SK-N-SH (cell line): Measurements from ENCODE around the gene CCDC148. TPM values are rescaled to one million over a fixed set of nuclear protein-coding genes. Genes with fewer than 3 reads are reported as not detected.

Experiments
- CTCF ChIA-PET: fragments of 300-600, 350-600 bp; formaldehyde crosslinking; extraction: SDS; loops from one replicate; lab custom pipeline; 2021; lab: Yijun Ruan, JAX
- POLR2A ChIA-PET: fragments of 350-600 bp; sonication (Branson Sonifier 250); formaldehyde crosslinking; extraction: SDS; loops from one replicate; lab custom pipeline; 2020; ENCODE audit warnings: antibody characterized with exemption, inconsistent platforms; lab: Yijun Ruan, JAX
- DNase-seq: peaks from one replicate; pipeline ENCODE4 v3.0.0; 2012
- H2AFZ ChIP-seq: fragments of 200-600 bp; sonication (generic); 2 replicates; pipeline ENCODE4 v1.8.1; 2016; ENCODE audit warnings: antibody characterized with exemption, mild to moderate bottlenecking, low read depth
- H3F3A ChIP-seq: fragments of 200-600 bp; sonication (generic); replicated peaks from 2 replicates; pipeline ENCODE3; 2016; ENCODE audit warnings: antibody characterized with exemption, mild to moderate bottlenecking; ENCODE audit not compliant: insufficient read depth
- H3K27ac ChIP-seq, 2 experiments: fragments of 200-500 bp in 1 of 2; fragments of 200-600 bp in 1 of 2; sonication (Bioruptor generic) in 1 of 2; sonication (generic), shearing (Covaris generic) in 1 of 2; 2 replicates each; pipeline versions ENCODE4 v1.5.1 to v1.6.1; 2014 to 2016; ENCODE audit warnings: low read depth in 2 of 2, inconsistent platforms in 1 of 2, low read length in 1 of 2, mild to moderate bottlenecking in 1 of 2, mixed read lengths in 1 of 2
- H3K27me3 ChIP-seq: fragments of 200-600 bp; sonication (generic), shearing (Covaris generic); 2 replicates; pipeline ENCODE4 v1.6.1; 2016; ENCODE audit warnings: mixed run types; ENCODE audit not compliant: insufficient read depth
- H3K36me3 ChIP-seq, 2 experiments: fragments of 200-500 bp in 1 of 2; fragments of 200-600 bp in 1 of 2; sonication (Bioruptor generic) in 1 of 2; sonication (generic) in 1 of 2; replicated peaks in 1 of 2; 2 replicates each; pipeline versions ENCODE3 to v1.5.1; 2014 to 2016; ENCODE audit warnings: low read length in 1 of 2, mild to moderate bottlenecking in 1 of 2; ENCODE audit not compliant: insufficient read depth in 2 of 2, control insufficient read depth in 1 of 2
- H3K4me1 ChIP-seq, 2 experiments: fragments of 200-500 bp in 1 of 2; fragments of 200-600 bp in 1 of 2; sonication (Bioruptor generic) in 1 of 2; sonication (generic), shearing (Covaris generic) in 1 of 2; 2 replicates each; pipeline versions ENCODE4 v1.5.1 to v1.6.1; 2014 to 2016; ENCODE audit warnings: low read depth in 1 of 2, low read length in 1 of 2, mixed run types in 1 of 2; ENCODE audit not compliant: insufficient read depth in 2 of 2, control insufficient read depth in 1 of 2
- H3K4me2 ChIP-seq: fragments of 200-600 bp; sonication (generic), shearing (Covaris generic); 2 replicates; pipeline ENCODE4 v1.6.1; 2017; ENCODE audit warnings: mixed run types
- H3K4me3 ChIP-seq, 2 experiments: fragments of 200-500 bp in 1 of 2; fragments of 200-600 bp in 1 of 2; sonication (Bioruptor generic) in 1 of 2; sonication (generic), shearing (Covaris generic) in 1 of 2; 2 replicates each; pipeline versions ENCODE4 v1.5.1 to v1.8.1; 2014 to 2016; ENCODE audit warnings: low read depth in 2 of 2, inconsistent platforms in 1 of 2, low read length in 1 of 2, mild to moderate bottlenecking in 1 of 2, mixed read lengths in 1 of 2, moderate library complexity in 1 of 2
- H3K79me2 ChIP-seq: fragments of 200-600 bp; sonication (generic); 2 replicates; pipeline ENCODE4 v1.8.1; 2017; ENCODE audit warnings: mild to moderate bottlenecking; ENCODE audit not compliant: insufficient read depth
- H3K9ac ChIP-seq: fragments of 200-600 bp; sonication (generic); 2 replicates; pipeline ENCODE4 v1.6.1; 2017; ENCODE audit warnings: mixed run types
- H3K9me2 ChIP-seq: fragments of 200-600 bp; sonication (generic); 2 replicates; pipeline ENCODE4 v1.6.1; 2017; ENCODE audit warnings: mixed run types
- H3K9me3 ChIP-seq: fragments of 200-600 bp; sonication (generic); 2 replicates; pipeline ENCODE4 v1.6.1; 2017; ENCODE audit warnings: mixed run types, mild to moderate bottlenecking, moderate library complexity
- H4K20me1 ChIP-seq: fragments of 200-600 bp; sonication (generic); 2 replicates; pipeline ENCODE4 v1.6.1; 2017; ENCODE audit warnings: mild to moderate bottlenecking, mixed run types; ENCODE audit not compliant: insufficient read depth
- ELF1 ChIP-seq: IDR thresholded peaks from 2 replicates; pipeline ENCODE4 v1.4.0; 2012
- EP300 ChIP-seq, 2 experiments: IDR thresholded peaks; 2 replicates each; pipeline versions ENCODE4 v1.4.0 to v1.6.1; 2012; ENCODE audit warnings: borderline replicate concordance in 1 of 2, low read depth in 1 of 2, low read length in 1 of 2
- FOSL2 ChIP-seq: IDR thresholded peaks from 2 replicates; pipeline ENCODE4 v1.4.0; 2012; ENCODE audit warnings: low read depth, mild to moderate bottlenecking, moderate library complexity, borderline replicate concordance
- FOXJ3 ChIP-seq: sonication (generic); formaldehyde crosslinking; IDR thresholded peaks from 2 replicates; pipeline ENCODE4 v1.5.1; 2020; ENCODE audit warnings: mild to moderate bottlenecking, missing genetic modification reagents
- FOXM1 ChIP-seq: IDR thresholded peaks from 2 replicates; pipeline ENCODE4 v1.4.0; 2012; ENCODE audit warnings: low read depth, mild to moderate bottlenecking
- GATA2 ChIP-seq: sonication (generic); formaldehyde crosslinking; IDR thresholded peaks from 2 replicates; pipeline ENCODE4 v1.5.0; 2020; ENCODE audit warnings: mild to moderate bottlenecking, missing genetic modification reagents
- MXI1 ChIP-seq: IDR thresholded peaks from 2 replicates; pipeline ENCODE4 v1.6.1; 2012; ENCODE audit warnings: mild to moderate bottlenecking, low read depth, low read length, improper control_type of control experiment
- NRF1 ChIP-seq: IDR thresholded peaks from 2 replicates; pipeline ENCODE4 v1.6.1; 2012; ENCODE audit warnings: low read depth, mild to moderate bottlenecking, low read length
- RFX5 ChIP-seq: IDR thresholded peaks from 2 replicates; pipeline ENCODE4 v1.6.1; 2012; ENCODE audit warnings: mild to moderate bottlenecking, improper control_type of control experiment, low read length
- RXRA ChIP-seq: IDR thresholded peaks from 2 replicates; pipeline ENCODE4 v1.4.0; 2012; ENCODE audit warnings: low read depth, mild to moderate bottlenecking, borderline replicate concordance
- TAF1 ChIP-seq: IDR thresholded peaks from 2 replicates; pipeline ENCODE4 v1.6.1; 2012; ENCODE audit warnings: low read depth, mild to moderate bottlenecking, low read length, moderate library complexity, borderline replicate concordance
- TCF12 ChIP-seq: IDR thresholded peaks from 2 replicates; pipeline ENCODE4 v1.4.0; 2012
- WGBS: methylation state at CpG from one replicate; pipeline ENCODE4 v1.1.6; 2017; ENCODE audit warnings: low lambda C conversion rate; 5-methylcytosine and 5-hydroxymethylcytosine counted together
- polyA plus RNA-seq, 3 experiments: library from polyadenylated mRNA; depleted of rRNA; stranded (reverse); fragments of >200 nt; gene quantifications; 2 replicates each; pipeline ENCODE4 v1.2.3, GENCODE V29; 2012
- TF ChIP-seq, protein P1 (sequence below): IDR thresholded peaks from 2 replicates; pipeline ENCODE4 v1.4.0; 2012; ENCODE audit warnings: low read depth, borderline replicate concordance
- TF ChIP-seq, protein P2 (sequence below): fragments of 200-600 bp; sonication (generic); IDR thresholded peaks from 2 replicates; pipeline ENCODE4 v1.6.1; 2017; ENCODE audit warnings: antibody characterized with exemption, mild to moderate bottlenecking, moderate library complexity
- TF ChIP-seq, protein P3 (sequence below): IDR thresholded peaks from 2 replicates; pipeline ENCODE4; 2012

The CCDC148 gene
- polyA plus RNA-seq, 1 of the 3 experiments (the other 2 are of a cell fraction), result 0.18 TPM

DNA sequence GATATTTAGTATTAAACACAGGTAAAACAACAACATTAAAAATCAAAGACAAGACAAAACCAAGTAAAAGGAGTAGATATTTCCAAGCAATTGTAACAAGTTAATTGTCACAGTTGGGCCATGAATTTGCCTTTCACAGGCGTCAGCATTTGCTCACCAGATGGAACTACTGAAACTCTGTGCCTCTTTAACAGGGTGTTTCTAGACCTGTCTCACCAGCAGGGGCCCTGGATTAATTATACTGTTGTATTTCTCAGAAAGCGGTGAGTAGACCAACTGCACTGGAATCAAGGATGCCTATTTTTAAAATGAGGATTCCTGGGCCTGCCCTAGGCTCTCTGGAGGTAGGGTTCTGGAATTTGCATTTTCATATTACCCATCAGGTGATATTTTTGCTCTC is 262.3 kb downstream of the CCDC148 start:
- WGBS, result 70% methylated on average over 2 of the region's 2 CpGs
- TF ChIP-seq FOXM1 (no peak), GATA2 (no peak), NRF1 (no peak), ELF1 (no peak), RFX5 (no peak), RXRA (no peak), TAF1 (no peak), MXI1 (no peak), FOSL2 (no peak), EP300 (IDR thresholded peaks at IDR 0.05; ENCODE audit: borderline replicate concordance in 1 of 2, low read depth in 1 of 2, low read length in 1 of 2) (no peak), FOXJ3 (CRISPR knock-in tag) (no peak), TCF12 (no peak)
- TF ChIP-seq, protein P1, sequence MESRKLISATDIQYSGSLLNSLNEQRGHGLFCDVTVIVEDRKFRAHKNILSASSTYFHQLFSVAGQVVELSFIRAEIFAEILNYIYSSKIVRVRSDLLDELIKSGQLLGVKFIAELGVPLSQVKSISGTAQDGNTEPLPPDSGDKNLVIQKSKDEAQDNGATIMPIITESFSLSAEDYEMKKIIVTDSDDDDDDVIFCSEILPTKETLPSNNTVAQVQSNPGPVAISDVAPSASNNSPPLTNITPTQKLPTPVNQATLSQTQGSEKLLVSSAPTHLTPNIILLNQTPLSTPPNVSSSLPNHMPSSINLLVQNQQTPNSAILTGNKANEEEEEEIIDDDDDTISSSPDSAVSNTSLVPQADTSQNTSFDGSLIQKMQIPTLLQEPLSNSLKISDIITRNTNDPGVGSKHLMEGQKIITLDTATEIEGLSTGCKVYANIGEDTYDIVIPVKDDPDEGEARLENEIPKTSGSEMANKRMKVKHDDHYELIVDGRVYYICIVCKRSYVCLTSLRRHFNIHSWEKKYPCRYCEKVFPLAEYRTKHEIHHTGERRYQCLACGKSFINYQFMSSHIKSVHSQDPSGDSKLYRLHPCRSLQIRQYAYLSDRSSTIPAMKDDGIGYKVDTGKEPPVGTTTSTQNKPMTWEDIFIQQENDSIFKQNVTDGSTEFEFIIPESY, result no peak
- TF ChIP-seq, protein P2, sequence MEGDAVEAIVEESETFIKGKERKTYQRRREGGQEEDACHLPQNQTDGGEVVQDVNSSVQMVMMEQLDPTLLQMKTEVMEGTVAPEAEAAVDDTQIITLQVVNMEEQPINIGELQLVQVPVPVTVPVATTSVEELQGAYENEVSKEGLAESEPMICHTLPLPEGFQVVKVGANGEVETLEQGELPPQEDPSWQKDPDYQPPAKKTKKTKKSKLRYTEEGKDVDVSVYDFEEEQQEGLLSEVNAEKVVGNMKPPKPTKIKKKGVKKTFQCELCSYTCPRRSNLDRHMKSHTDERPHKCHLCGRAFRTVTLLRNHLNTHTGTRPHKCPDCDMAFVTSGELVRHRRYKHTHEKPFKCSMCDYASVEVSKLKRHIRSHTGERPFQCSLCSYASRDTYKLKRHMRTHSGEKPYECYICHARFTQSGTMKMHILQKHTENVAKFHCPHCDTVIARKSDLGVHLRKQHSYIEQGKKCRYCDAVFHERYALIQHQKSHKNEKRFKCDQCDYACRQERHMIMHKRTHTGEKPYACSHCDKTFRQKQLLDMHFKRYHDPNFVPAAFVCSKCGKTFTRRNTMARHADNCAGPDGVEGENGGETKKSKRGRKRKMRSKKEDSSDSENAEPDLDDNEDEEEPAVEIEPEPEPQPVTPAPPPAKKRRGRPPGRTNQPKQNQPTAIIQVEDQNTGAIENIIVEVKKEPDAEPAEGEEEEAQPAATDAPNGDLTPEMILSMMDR, result no peak
- TF ChIP-seq, protein P3, sequence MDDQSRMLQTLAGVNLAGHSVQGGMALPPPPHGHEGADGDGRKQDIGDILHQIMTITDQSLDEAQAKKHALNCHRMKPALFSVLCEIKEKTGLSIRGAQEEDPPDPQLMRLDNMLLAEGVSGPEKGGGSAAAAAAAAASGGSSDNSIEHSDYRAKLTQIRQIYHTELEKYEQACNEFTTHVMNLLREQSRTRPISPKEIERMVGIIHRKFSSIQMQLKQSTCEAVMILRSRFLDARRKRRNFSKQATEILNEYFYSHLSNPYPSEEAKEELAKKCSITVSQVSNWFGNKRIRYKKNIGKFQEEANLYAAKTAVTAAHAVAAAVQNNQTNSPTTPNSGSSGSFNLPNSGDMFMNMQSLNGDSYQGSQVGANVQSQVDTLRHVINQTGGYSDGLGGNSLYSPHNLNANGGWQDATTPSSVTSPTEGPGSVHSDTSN, result no peak
- POLR2A ChIA-PET, result no interaction called here

More for the DNA sequence above, 262.3 kb downstream of the CCDC148 start:
- H3K4me2 ChIP-seq, result no peak overlapping the region
- H3K9me3 ChIP-seq, result no peaks in the 10 kb centered on the region
- no peak overlapping the region for H3K9ac ChIP-seq
- DNase-seq, result no peak
- H3K27me3 ChIP-seq, result no peaks in the 10 kb centered on the region; the same call in 1 of the 2 replicates
- no peaks in the 10 kb centered on the region for H3K4me1 ChIP-seq
- H3K9me2 ChIP-seq, result no peaks in the 10 kb centered on the region
- no peak overlapping the region for H2AFZ ChIP-seq
- no peak overlapping the region for H3K27ac ChIP-seq
- H3F3A ChIP-seq, result no peaks in the 10 kb centered on the region
- no peak overlapping the region for H3K4me3 ChIP-seq
- CTCF ChIA-PET, result interaction anchor here (0.9 kb wide), 1 partner anchor 36 kb away, joined by 3 read pairs; no protein-coding TSS in a partner anchor
- no peaks in the 10 kb centered on the region for H4K20me1 ChIP-seq
- no peaks in the 10 kb centered on the region for H3K36me3 ChIP-seq
- no peaks in the 10 kb centered on the region for H3K79me2 ChIP-seq
